WTC11 (cell line): ENCODE measurements around the gene PTPRG. TPM values are rescaled to one million over a fixed set of nuclear protein-coding genes. Genes with fewer than 3 reads are reported as not detected.

Experiments
- ATAC-seq: fragments of 200-7000 bp; cut with Tn5 transposase; 2 replicates; pipeline ENCODE4 v1.10.0; 2021; ENCODE audit warnings: mild to moderate bottlenecking, moderate library complexity
- CTCF ChIA-PET: fragments of 300-600 bp; sonication (Branson Sonifier 250); formaldehyde crosslinking; loops from one replicate; lab custom pipeline; 2021; ENCODE audit warnings: antibody characterized with exemption; lab: Charles Lee
- POLR2A ChIA-PET: fragments of 350-600 bp; sonication (Branson Sonifier 250); formaldehyde crosslinking; loops from one replicate; lab custom pipeline; 2021; ENCODE audit warnings: antibody characterized with exemption; lab: Charles Lee
- DNase-seq: peaks from one replicate; pipeline ENCODE4 v3.0.0; 2021; ENCODE audit warnings: low spot score
- H3K27ac Mint-ChIP-seq: 2 replicates; pipeline ENCODE4 v1.8.0; 2021; ENCODE audit warnings: mixed read lengths
- H3K27me3 Mint-ChIP-seq: 2 replicates; pipeline ENCODE4 v1.8.0; 2021; ENCODE audit warnings: low read depth, mild to moderate bottlenecking, moderate library complexity, mixed read lengths
- H3K36me3 Mint-ChIP-seq: 2 replicates; pipeline ENCODE4 v1.8.0; 2021; ENCODE audit warnings: mixed read lengths
- H3K4me1 Mint-ChIP-seq: 2 replicates; pipeline ENCODE4 v1.8.0; 2022; ENCODE audit warnings: mixed read lengths
- H3K4me3 Mint-ChIP-seq: 2 replicates; pipeline ENCODE4 v1.8.0; 2021; ENCODE audit warnings: mild to moderate bottlenecking, moderate library complexity, mixed read lengths
- H3K9me3 Mint-ChIP-seq: 2 replicates; pipeline ENCODE4 v1.8.0; 2021; ENCODE audit warnings: mixed read lengths
- ATF1 ChIP-seq: sonication (generic); formaldehyde crosslinking; IDR thresholded peaks from 2 replicates; pipeline ENCODE4 v1.8.1; 2023; ENCODE audit warnings: mild to moderate bottlenecking, moderate library complexity, missing genetic modification reagents
- ATF2 ChIP-seq: sonication (generic); formaldehyde crosslinking; IDR thresholded peaks from 2 replicates; pipeline ENCODE4 v1.8.1; 2022; ENCODE audit warnings: low read depth, missing genetic modification reagents, borderline replicate concordance
- ATF6 ChIP-seq: sonication (generic); formaldehyde crosslinking; IDR thresholded peaks from 2 replicates; pipeline ENCODE4 v1.8.1; 2023; ENCODE audit warnings: mild to moderate bottlenecking, missing genetic modification reagents
- CDX4 ChIP-seq: fragments of 250-450 bp; sonication (Bioruptor Pico); IDR thresholded peaks from 2 replicates; pipeline ENCODE4 v1.9.0; 2021; ENCODE audit warnings: moderate library complexity, mild to moderate bottlenecking, inconsistent platforms, borderline replicate concordance
- ERG ChIP-seq: fragments of 250-450 bp; sonication (Bioruptor Pico); IDR thresholded peaks from 2 replicates; pipeline ENCODE4 v1.8.0; 2021; ENCODE audit warnings: mild to moderate bottlenecking
- FOXP1 ChIP-seq: sonication (generic); formaldehyde crosslinking; IDR thresholded peaks from 2 replicates; pipeline ENCODE4 v1.8.0; 2022; ENCODE audit warnings: missing genetic modification reagents, mild to moderate bottlenecking, moderate library complexity, borderline replicate concordance
- FOXP4 ChIP-seq: sonication (generic); formaldehyde crosslinking; IDR thresholded peaks from 2 replicates; pipeline ENCODE4 v1.8.0; 2022; ENCODE audit warnings: mild to moderate bottlenecking, missing genetic modification reagents
- JUN ChIP-seq: sonication (generic); formaldehyde crosslinking; IDR thresholded peaks from 2 replicates; pipeline ENCODE4 v1.8.0; 2023; ENCODE audit warnings: mild to moderate bottlenecking, missing genetic modification reagents
- OVOL2 ChIP-seq: fragments of 250-450 bp; sonication (Bioruptor Pico); IDR thresholded peaks from 2 replicates; pipeline ENCODE4 v1.9.0; 2021; ENCODE audit warnings: mild to moderate bottlenecking, borderline replicate concordance
- PREB ChIP-seq: sonication (generic); formaldehyde crosslinking; IDR thresholded peaks from 2 replicates; pipeline ENCODE4 v1.8.1; 2022; ENCODE audit warnings: mild to moderate bottlenecking, missing genetic modification reagents, moderate library complexity, borderline replicate concordance
- RORB ChIP-seq: fragments of 250-450 bp; sonication (Bioruptor Pico); IDR thresholded peaks from 2 replicates; pipeline ENCODE4 v1.9.0; 2021; ENCODE audit warnings: mild to moderate bottlenecking
- SMAD4 ChIP-seq: sonication (generic); formaldehyde crosslinking; IDR thresholded peaks from 2 replicates; pipeline ENCODE4 v1.8.0; 2022; ENCODE audit warnings: mild to moderate bottlenecking, missing genetic modification reagents
- SP1 ChIP-seq: sonication (generic); formaldehyde crosslinking; conservative IDR thresholded peaks from 2 replicates; pipeline ENCODE4 v1.8.1; 2022; ENCODE audit warnings: missing genetic modification reagents
- STAT6 ChIP-seq: sonication (generic); formaldehyde crosslinking; conservative IDR thresholded peaks from 2 replicates; pipeline ENCODE4 v1.8.1; 2023; ENCODE audit warnings: mild to moderate bottlenecking, low read depth, missing genetic modification reagents, moderate library complexity
- ZNF121 ChIP-seq: sonication (generic); formaldehyde crosslinking; IDR thresholded peaks from 2 replicates; pipeline ENCODE4 v1.8.0; 2023; ENCODE audit warnings: missing genetic modification reagents
- ZNF219 ChIP-seq: sonication (generic); formaldehyde crosslinking; IDR thresholded peaks from 2 replicates; pipeline ENCODE4 v1.8.0; 2023; ENCODE audit warnings: missing genetic modification reagents, mild to moderate bottlenecking, borderline replicate concordance
- ZNF263 ChIP-seq: sonication (generic); formaldehyde crosslinking; IDR thresholded peaks from 2 replicates; pipeline ENCODE4 v1.8.1; 2022; ENCODE audit warnings: low read depth, mild to moderate bottlenecking, moderate library complexity, missing genetic modification reagents
- ZNF396 ChIP-seq: fragments of 250-450 bp; sonication (Bioruptor Pico); IDR thresholded peaks from 2 replicates; pipeline ENCODE4 v1.8.0; 2021; ENCODE audit warnings: mild to moderate bottlenecking, moderate library complexity, borderline replicate concordance
- ZNF671 ChIP-seq: fragments of 250-450 bp; sonication (Bioruptor Pico); IDR thresholded peaks from 2 replicates; pipeline ENCODE4 v1.8.0; 2021; ENCODE audit warnings: mild to moderate bottlenecking
- total RNA-seq: library from RNA; stranded (reverse); gene quantifications from 3 replicates; pipeline ENCODE4 v1.2.3, GENCODE V29; 2021

The PTPRG gene
- total RNA-seq, 1 experiment from 2014 or later = 106 TPM

- Mint-ChIP-seq H3K36me3 (peaks cover 2% of the 10 kb centered on the region; the same call in 1 of the 2 replicates), H3K27ac (no peak overlapping the region), H3K9me3 (no peaks in the 10 kb centered on the region), H3K4me1 (peaks cover 79% of the 10 kb centered on the region), H3K4me3 (no peak overlapping the region), H3K27me3 (no peaks in the 10 kb centered on the region)
- CTCF ChIA-PET = no interaction called here
- no peak for ATAC-seq
- POLR2A ChIA-PET = no interaction called here
- DNase-seq = no peak
- no peak for TF ChIP-seq JUN (CRISPR knock-in tag)
These were observed 161.7 kb downstream of the PTPRG start for GRCh38 chr3:61723038-61723437.

GRCh38 chr3:61724183-61724582, 162.8 kb downstream of the PTPRG start:
- Mint-ChIP-seq H3K36me3 (peaks cover 2% of the 10 kb centered on the region; the same call in 1 of the 2 replicates), H3K4me3 (no peak overlapping the region), H3K27me3 (no peaks in the 10 kb centered on the region), H3K9me3 (no peaks in the 10 kb centered on the region), H3K27ac (no peak overlapping the region; the same call in 1 of the 2 replicates), H3K4me1 (peaks cover 78% of the 10 kb centered on the region)
- CTCF ChIA-PET = no interaction called here
- TF ChIP-seq FOXP4 (CRISPR knock-in tag) (no peak), ATF2 (CRISPR knock-in tag) (no peak), ZNF671 (CRISPR knock-in tag) (no peak), RORB (CRISPR knock-in tag) (no peak), ZNF219 (CRISPR knock-in tag) (no peak), PREB (CRISPR knock-in tag) (no peak), ATF1 (CRISPR knock-in tag) (no peak), ATF6 (no peak), CDX4 (CRISPR knock-in tag) (no peak), ERG (no peak), SMAD4 (CRISPR knock-in tag) (no peak), ZNF396 (CRISPR knock-in tag) (no peak), STAT6 (CRISPR knock-in tag) (no peak), FOXP1 (no peak), OVOL2 (CRISPR knock-in tag) (no peak), ZNF121 (CRISPR knock-in tag) (no peak), SP1 (CRISPR knock-in tag) (no peak), ZNF263 (CRISPR knock-in tag) (no peak)
- ATAC-seq (no peak), DNase-seq (no peak)
- POLR2A ChIA-PET = no interaction called here
